Stimulated activated CD8-positive, alpha-beta memory T cell treated with anti-CD3 and anti-CD28 coated beads, Interleukin-2, amount 100 ng/mL, for 1 hour (primary cell): ENCODE measurements around the gene PARD3B.

Experiments
- DNase-seq, 2 donors: peaks; one replicate each; pipeline ENCODE4 v3.0.0-alpha.2; 2020; ENCODE audit warnings: low read depth in 2 of 2

PARD3B gene

DNA sequence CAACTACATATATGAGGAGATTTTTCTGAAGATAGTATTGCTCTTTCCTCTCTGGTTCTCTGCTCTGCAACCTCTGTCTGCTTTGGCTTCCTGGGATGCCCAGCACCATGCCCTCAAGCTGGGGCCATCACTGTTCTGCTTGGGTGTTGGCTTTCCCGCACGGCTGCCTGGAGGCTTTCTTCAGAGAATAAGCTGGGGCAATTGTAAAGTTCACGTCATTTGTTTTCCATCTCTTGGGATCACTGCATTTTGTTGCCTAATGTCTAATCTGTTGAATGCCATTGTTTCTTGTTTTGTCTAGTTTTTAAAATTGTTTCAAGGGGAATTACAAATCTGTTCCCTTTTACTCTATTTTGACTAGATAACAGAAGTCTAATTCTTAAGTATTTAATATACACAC is 699.7 kb downstream of the PARD3B start:
- DNase-seq = no peak

GRCh38 chr2:205245652-205246051 is 700.4 kb downstream of the PARD3B start:
- no peak for DNase-seq

- no peak for DNase-seq
Measured at GRCh38 chr2:205259121-205259520, 713.8 kb downstream of the PARD3B start.

DNA sequence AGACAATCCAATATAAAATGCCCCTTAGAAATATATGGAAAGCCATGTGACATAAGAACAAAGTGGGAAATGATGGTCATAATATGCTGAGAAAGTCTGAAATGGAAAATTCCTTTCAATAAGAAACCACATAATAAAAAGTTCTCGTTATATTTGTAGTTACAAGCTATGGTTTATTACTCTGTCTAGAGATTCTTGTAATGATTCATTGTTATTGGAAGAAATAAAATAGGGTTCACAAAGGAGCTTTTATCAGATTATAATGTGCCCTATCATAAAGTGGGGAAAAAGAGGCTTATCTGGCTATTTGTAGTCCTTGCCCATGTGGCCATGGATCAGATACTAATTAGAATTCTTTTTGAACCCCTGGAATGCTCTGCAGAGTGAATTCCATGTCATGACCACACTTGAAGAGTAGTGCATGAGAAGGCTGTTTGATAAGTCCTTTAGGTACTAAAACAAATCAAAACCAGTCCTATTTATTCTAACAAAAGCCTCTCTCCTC is 716.3 kb downstream of the PARD3B start:
- DNase-seq = no peak

- no peak for DNase-seq
Measured at GRCh38 chr2:205267323-205267722, 722.0 kb downstream of the PARD3B start.

DNA sequence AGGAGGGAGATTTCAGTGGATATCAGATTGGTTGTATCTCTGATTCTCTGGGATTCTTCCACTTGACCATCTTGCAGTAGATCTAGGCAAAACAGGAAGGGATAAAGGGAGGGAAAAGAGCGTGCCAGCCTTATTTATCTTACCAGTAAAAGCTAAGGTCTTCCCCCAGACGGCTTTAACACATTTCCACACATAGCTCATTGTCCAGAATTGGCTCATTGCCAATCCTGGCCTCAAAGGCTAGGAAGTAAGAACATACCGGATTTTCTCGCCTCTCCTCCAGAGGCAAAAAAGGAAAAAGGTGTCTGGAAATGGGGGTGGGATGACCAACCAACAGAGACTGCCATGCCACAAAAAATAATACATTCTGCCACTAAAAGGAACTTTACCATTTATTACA is 725.4 kb downstream of the PARD3B start:
- DNase-seq = no peak

- no peak for DNase-seq
Measured at GRCh38 chr2:205273148-205273547, 727.9 kb downstream of the PARD3B start.

DNA sequence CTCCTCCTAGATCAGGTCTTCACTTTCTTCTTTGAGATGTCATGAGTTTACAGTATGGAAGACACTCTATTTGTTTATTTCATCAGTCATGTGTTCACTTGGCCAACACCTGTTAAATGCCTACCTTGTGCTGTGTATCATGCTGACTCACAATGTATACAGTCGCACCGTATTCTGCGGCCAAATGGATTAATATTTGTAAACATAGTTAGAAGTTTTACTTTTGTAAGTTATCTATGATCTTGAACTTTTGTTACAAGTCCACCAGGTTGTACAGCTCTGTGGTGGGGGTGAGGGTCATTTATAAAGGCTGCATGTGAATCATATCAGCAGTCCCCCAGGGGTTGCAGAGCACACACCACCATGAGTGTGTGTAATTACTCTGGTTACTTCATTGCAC is 728.4 kb downstream of the PARD3B start:
- no peak for DNase-seq

GRCh38 chr2:205274801-205275200 is 729.5 kb downstream of the PARD3B start:
- no peak for DNase-seq

GRCh38 chr2:205276116-205276777 is 731.0 kb downstream of the PARD3B start:
- no peak for DNase-seq

GRCh38 chr2:205280596-205281236 is 735.4 kb downstream of the PARD3B start:
- DNase-seq = no peak

GRCh38 chr2:205283736-205284270 is 738.5 kb downstream of the PARD3B start:
- DNase-seq = no peak

DNA sequence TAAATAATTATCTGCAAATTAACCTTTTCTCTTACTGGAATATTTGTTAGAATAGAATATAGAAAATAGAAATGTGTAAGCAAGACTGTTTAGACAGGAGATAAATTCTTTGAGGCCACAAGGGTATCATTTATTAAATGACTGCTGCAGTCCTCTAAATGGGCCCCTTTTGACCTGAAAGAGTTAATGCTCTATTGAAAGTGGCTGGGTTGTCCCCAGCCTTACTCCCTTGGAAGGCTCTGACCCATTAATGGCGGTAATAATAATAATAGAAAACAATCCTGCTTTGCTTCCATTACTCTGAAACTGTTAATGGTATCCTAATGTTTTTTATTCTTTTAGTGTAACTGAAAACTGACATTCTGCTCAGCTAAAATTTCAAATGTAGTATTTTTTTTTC is 739.1 kb downstream of the PARD3B start:
- no peak for DNase-seq

- DNase-seq = no peak
Measured at GRCh38 chr2:205287316-205287715, 742.0 kb downstream of the PARD3B start.

DNA sequence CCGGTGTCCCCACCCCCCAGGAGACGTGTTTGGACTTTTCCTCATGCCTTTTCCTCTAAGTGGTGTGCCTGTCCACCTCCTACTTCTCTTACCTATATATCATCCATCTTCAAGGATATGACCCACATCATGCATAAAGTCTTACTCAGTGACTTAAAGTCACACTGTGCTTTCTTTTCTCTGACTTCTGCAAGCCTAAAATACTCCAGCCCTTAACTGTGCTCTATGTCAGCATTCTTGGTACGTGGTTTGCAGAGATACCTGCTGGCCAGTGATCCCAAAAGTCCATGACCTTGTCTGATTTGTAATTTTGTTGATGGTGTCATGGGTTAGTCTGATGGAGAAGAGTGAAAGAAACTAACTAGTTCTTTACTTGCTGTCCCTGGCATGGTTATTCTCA is 743.4 kb downstream of the PARD3B start:
- DNase-seq = no peak

DNA sequence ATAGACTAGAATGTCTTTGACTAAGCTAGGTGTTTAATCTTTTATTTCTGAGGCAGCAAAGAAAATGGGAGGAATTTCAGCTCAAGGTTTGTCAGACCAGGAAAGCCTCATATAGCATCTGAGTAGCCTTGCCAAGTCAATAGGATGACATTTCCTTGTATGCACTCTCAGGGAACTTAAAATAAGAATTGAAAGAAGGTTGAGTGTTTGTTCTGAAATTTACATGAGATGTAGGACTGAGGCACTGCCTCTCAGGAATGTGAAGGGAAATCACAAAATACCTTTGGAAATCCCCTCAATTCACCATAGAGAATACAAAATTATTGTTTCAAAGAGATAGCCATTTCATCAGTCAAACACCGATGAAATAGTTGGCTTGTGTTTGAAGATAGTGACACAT is 745.0 kb downstream of the PARD3B start:
- DNase-seq = no peak

- DNase-seq = no peak
Measured at GRCh38 chr2:205292665-205293295, 747.5 kb downstream of the PARD3B start.

GRCh38 chr2:205293559-205293958 is 748.3 kb downstream of the PARD3B start:
- no peak for DNase-seq

DNA sequence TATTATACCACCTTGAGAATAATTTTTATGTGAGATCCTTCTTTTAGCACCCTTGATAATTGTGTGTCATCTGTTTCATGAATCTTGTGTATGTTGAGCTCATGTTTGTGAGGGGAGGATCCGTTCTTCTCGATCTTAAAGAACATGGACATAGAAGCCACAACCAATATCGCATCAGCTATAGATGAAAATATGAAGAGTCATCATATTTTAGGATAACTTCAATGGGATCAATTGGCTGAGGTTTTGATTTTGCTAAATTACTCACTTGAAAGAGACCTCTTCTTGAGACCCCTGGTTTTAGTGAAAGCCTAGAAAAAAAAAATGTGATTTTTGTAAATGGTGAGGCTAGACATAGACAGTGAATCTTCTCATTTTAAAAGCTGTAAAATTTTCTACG is 751.7 kb downstream of the PARD3B start:
- no peak for DNase-seq

- no peak for DNase-seq
Measured at GRCh38 chr2:205297368-205297767, 752.1 kb downstream of the PARD3B start.

- no peak for DNase-seq
Measured at GRCh38 chr2:205297846-205298245, 752.6 kb downstream of the PARD3B start.

DNA sequence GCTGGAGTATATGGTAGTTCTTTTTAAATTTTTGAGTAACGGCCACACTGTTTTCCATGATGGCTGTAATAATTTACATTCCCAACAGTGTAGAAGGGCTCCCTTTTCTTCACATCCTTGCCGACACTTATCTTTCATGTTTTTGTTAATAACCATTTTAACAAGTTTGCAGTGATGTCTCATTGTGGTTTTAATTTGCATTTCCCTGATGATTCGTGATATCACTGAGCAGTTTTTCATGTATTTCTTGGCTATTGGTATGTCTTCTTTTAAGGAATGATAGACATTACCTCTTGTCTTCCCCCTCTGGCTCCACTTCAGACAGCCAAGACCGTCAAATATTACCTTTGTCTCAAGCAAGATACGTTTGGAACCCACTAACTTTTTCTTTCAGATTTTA is 765.9 kb downstream of the PARD3B start:
- no peak for DNase-seq

GRCh38 chr2:205321231-205321630 is 776.0 kb downstream of the PARD3B start:
- DNase-seq = no peak
